RCC 7860 (cell line): ENCODE results near the gene NAP1L3.

Experiments
- DNase-seq: peaks from one replicate; pipeline ENCODE4 v3.0.0-alpha.2; 2015; ENCODE audit warnings: low spot score
- FAIRE-seq: peaks from 2 replicates; lab custom pipeline; 2012; peaks lifted over from hg19 to GRCh38; lab: Jason Lieb, UNC

NAP1L3 gene

GRCh38 chrX:93673056-93673868 lies at the start of gene NAP1L3:
Gene NAP1L3, minus strand, starts transcription at chrX:93673578. Its CDS starts 274 bp downstream, at chrX:93673304.
- no peak for DNase-seq
- FAIRE-seq = no peak

GRCh38 chrX:93711076-93711475 lies 37.7 kb upstream of the NAP1L3 start:
- FAIRE-seq (no peak), DNase-seq (no peak)

GRCh38 chrX:93703701-93704100 lies 30.3 kb upstream of the NAP1L3 start:
- DNase-seq = no peak
- FAIRE-seq = no peak

DNA sequence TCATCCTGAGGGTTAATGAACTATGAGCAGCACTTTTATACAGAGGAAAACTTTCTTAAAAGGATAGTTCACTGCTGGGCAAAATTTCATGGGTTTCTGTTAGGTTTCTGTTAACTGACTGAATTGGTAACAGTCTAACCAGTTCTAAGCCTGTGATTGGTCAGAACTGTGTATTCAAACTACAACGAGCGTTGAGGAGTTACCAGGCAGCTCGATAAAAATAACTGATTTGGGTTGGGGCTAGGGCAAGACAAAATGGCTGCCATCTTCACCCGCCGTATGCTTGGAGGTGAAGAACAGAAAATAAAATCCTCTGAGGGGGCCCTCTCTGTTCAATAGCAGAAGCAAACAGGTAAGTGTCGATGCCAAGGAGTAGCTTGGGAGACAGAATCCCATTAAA lies 22.6 kb upstream of the NAP1L3 start:
- FAIRE-seq = no peak
- no peak for DNase-seq

DNA sequence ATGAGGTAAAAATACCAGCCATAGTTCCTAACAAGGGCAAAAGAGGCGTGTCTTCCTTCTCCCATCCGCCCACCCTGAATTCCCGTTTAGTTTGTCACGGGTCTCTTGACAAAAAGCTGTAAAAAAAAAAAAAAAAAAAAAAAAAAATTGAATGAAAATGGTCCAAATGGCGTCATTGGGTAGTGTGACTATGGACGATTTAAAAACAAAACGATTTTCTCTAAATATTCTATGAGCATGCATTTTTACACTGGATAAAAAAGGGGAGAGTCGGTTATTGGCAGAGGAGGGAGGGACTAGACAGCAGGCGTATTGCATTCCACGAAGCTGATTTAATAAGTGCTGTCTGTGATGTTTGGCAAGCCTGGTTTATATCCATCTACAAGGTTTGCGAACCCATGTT lies 492 bp upstream of the NAP1L3 start, which contains the start of gene FAM133A:
Gene FAM133A, plus strand, starts transcription at position 338 of the 403 bp plus-strand sequence. CDS start 35,214 bp downstream, outside the sequence.
- no peak for DNase-seq

DNA sequence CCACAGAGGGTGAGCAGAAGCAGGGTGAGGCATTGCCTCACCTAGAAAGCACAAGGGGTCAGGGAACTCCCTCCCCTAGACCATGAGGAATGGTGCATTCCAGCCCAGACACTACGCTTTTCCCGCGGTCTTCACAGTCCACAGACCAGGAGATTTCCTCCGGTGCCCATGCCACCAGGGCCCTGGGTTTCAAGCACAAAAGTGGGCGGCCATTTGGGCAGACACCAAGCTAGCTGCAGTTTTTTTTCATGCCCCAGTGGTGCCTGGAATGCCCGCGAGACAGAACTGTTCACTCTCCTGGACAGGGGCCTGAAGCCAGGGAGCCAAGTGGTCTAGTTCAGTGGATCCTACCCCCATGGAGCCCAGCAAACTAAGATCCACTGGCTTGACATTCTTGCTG lies 12.8 kb downstream of the NAP1L3 start:
- FAIRE-seq (no peak), DNase-seq (no peak)

More for the DNA sequence above, 492 bp upstream of the NAP1L3 start, which contains the start of gene FAM133A:
- FAIRE-seq = no peak

- FAIRE-seq (no peak), DNase-seq (no peak)
These were observed 24.0 kb downstream of the NAP1L3 start for GRCh38 chrX:93649381-93649780.

DNA sequence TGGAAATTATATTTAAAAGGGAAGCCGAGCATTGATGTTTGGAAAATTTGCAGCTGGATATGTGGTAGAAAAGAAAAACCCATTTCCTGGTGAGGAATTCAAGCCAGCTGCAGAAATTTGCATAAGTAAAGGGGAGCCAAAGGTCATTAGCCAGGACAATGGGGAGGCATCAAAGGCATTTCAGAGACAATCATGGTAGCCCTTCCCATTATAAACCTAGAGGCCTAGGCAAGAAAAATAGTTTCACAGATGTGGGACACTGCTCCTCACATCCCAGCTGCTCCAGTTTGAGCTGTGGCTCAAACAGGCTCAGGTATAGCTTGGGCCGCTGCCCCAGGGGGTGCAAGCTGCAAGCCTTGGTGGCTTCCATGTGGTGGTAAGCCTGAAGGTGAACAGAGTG lies 35.8 kb downstream of the NAP1L3 start:
- no peak for DNase-seq
- FAIRE-seq = no peak
